SH-SY5Y (cell line): ENCODE results near the gene TNFRSF19.

Experiments used
- GATA2 ChIP-seq: IDR thresholded peaks from 2 replicates; pipeline ENCODE4 v1.6.1; 2011; ENCODE audit warnings: mild to moderate bottlenecking, low read depth, low read length
- GATA3 ChIP-seq: IDR thresholded peaks from 2 replicates; pipeline ENCODE4 v1.6.1; 2011; ENCODE audit warnings: low read depth, mild to moderate bottlenecking, low read length, moderate library complexity

- TF ChIP-seq GATA2 (no peak), GATA3 (no peak)
These were observed 56.5 kb downstream of the TNFRSF19 start for GRCh38 chr13:23626700-23627099.
